ENCODE data around the gene ERICH2.

GRCh38 chr2:170822290-170823087 lies 52.3 kb downstream of the ERICH2 start:
- TF ChIP-seq YY1 (IDR thresholded peaks at IDR 0.05; ENCODE audit: low read depth) (no peak), NFIC (IDR thresholded peaks at IDR 0.05) (no peak), MAX (IDR thresholded peaks at IDR 0.05) (no peak), FOXM1 (IDR thresholded peaks at IDR 0.05; ENCODE audit: borderline replicate concordance, low read depth) (no peak), REST (IDR thresholded peaks at IDR 0.05; ENCODE audit: low read depth) (no peak)
